Measurements from ENCODE around the gene TENM3.

Gene TENM3

GRCh38 chr4:182286035-182286434, 42.8 kb downstream of the TENM3 start:
- H3K4me3 ChIP-seq (ENCODE audit: low read depth, low read length) = no peak overlapping the region
- TF ChIP-seq, protein P1, sequence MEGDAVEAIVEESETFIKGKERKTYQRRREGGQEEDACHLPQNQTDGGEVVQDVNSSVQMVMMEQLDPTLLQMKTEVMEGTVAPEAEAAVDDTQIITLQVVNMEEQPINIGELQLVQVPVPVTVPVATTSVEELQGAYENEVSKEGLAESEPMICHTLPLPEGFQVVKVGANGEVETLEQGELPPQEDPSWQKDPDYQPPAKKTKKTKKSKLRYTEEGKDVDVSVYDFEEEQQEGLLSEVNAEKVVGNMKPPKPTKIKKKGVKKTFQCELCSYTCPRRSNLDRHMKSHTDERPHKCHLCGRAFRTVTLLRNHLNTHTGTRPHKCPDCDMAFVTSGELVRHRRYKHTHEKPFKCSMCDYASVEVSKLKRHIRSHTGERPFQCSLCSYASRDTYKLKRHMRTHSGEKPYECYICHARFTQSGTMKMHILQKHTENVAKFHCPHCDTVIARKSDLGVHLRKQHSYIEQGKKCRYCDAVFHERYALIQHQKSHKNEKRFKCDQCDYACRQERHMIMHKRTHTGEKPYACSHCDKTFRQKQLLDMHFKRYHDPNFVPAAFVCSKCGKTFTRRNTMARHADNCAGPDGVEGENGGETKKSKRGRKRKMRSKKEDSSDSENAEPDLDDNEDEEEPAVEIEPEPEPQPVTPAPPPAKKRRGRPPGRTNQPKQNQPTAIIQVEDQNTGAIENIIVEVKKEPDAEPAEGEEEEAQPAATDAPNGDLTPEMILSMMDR (conservative IDR thresholded peaks at IDR 0.05; ENCODE audit: low read depth, low read length) = no peak
- DNase-seq (ENCODE audit: low read depth) = no peak

DNA sequence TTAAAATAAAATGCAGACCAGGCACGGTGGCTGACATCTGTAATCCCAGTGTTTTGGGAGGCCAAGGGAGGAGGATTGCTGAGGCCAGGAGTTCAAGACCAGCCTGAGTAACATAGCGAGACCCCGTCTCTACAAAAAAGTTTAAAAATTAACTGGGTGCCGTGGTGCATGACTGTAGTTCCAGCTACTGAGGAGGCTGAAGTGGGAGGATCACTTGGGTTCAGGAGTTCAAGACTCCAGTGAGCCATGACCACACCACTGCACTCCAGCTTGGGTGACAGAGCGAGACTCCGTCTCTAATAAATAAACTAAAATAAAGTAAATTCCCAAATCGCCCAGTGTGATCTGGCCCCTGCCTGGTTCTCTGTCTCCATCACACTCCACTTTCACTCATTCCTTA, 43.7 kb downstream of the TENM3 start:
- H3K4me3 ChIP-seq (ENCODE audit: low read depth, low read length) = no peak overlapping the region
- DNase-seq (ENCODE audit: low read depth) = no peak
- TF ChIP-seq, protein P1 (conservative IDR thresholded peaks at IDR 0.05; ENCODE audit: low read depth, low read length) = no peak

GRCh38 chr4:182288534-182288933, 45.3 kb downstream of the TENM3 start:
- no peak for DNase-seq (ENCODE audit: low read depth)
- TF ChIP-seq, protein P1 (conservative IDR thresholded peaks at IDR 0.05; ENCODE audit: low read depth, low read length) = no peak
- H3K4me3 ChIP-seq (ENCODE audit: low read depth, low read length) = no peak overlapping the region

- TF ChIP-seq, protein P1 (conservative IDR thresholded peaks at IDR 0.05; ENCODE audit: low read depth, low read length) = no peak
- H3K4me3 ChIP-seq (ENCODE audit: low read depth, low read length) = no peak overlapping the region
- DNase-seq (ENCODE audit: low read depth) = no peak
Measured at GRCh38 chr4:182289809-182290208, 46.6 kb downstream of the TENM3 start.

- H3K4me3 ChIP-seq (ENCODE audit: low read depth, low read length) = no peak overlapping the region
- TF ChIP-seq, protein P1 (conservative IDR thresholded peaks at IDR 0.05; ENCODE audit: low read depth, low read length) = no peak
- DNase-seq (ENCODE audit: low read depth) = no peak
Measured at GRCh38 chr4:182291175-182291574, 48.0 kb downstream of the TENM3 start.

- TF ChIP-seq, protein P1 (conservative IDR thresholded peaks at IDR 0.05; ENCODE audit: low read depth, low read length) = no peak
- DNase-seq (ENCODE audit: low read depth) = no peak
Measured at GRCh38 chr4:182291597-182292270, 48.5 kb downstream of the TENM3 start.

DNA sequence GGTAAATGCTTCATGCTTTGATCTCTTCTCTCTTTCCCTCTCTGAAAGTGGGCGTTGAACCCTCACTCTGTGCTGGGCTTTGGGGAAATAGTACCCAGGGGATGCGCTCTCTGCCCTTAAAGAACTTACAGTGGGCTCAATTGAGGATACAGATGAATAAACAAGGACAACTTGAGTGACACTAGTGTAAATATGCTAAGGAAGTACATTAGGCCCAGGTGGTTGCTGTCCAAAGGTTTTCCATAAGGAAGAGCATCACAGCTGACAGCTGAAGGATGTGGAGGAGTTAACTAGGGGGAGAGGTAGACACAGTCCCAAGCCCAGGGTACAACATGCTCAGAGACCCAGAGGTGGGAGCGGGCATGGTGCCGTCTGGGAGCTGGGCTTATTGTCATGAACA, 49.4 kb downstream of the TENM3 start:
- no peak for DNase-seq (ENCODE audit: low read depth)
- no peak overlapping the region for H3K4me3 ChIP-seq (ENCODE audit: low read depth, low read length)

More at GRCh38 chr4:182291597-182292270, 48.5 kb downstream of the TENM3 start:
- H3K4me3 ChIP-seq (ENCODE audit: low read depth, low read length) = no peak overlapping the region

More for the DNA sequence above, 49.4 kb downstream of the TENM3 start:
- TF ChIP-seq, protein P1 (conservative IDR thresholded peaks at IDR 0.05; ENCODE audit: low read depth, low read length) = no peak

Data from choroid plexus epithelial cell (primary cell).